ENCODE results near the gene STARD13. TPM values are rescaled to one million over a fixed set of nuclear protein-coding genes. Genes with fewer than 3 reads are reported as not detected.
"Not testable (repeated sequence)": the region's sequence is repeated elsewhere in the genome, so short reads cannot be mapped to it uniquely, and the experiment has no call there.

Gene STARD13
- total RNA-seq, 1 experiment from 2014 or later: 1.6 TPM

DNA sequence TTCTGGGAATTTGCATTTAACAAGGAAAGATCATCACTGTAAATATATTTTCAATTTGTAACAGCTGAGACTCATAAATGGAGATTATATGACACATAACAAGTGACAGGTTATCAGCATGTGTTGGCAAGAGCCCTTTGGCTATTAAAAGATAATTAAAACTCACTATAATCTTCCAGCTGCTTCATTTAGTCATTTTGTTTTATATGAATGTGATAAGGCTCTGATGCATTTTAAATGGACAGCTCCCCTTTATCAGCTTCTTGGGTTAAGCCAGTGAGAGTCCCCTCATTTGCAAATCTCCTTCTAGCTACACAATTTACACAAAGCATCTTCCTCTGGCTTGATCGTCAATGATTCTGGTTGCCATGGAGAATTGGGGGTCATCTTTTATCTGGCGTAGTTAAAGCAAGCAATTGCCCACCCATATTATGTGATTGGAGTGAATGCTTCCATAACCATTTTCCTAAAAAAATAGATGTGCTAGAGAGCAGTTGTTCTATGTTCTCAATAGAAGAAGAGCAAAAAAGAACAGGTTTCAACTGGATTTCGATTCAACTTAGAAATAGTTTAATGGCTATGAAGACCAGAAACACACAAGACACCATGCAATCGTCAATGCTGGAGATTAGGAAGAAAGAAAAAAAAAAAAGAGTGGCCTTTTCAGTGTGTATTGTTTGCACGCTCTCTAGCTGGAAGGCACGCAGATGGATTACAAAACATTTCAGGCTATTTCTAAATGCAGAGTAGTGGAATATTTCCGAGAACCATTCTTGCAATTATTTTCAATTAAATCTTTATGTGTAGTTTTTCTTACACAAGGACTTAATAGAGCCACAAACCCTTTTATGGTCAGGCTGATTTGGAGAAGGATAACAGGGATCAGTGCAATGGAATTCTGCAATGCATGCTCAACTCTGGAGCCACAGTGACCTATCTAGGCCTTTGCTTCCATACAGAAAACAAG lies 27.4 kb downstream of the STARD13 start:
- no peak for DNase-seq (ENCODE audit: low spot score)

DNA sequence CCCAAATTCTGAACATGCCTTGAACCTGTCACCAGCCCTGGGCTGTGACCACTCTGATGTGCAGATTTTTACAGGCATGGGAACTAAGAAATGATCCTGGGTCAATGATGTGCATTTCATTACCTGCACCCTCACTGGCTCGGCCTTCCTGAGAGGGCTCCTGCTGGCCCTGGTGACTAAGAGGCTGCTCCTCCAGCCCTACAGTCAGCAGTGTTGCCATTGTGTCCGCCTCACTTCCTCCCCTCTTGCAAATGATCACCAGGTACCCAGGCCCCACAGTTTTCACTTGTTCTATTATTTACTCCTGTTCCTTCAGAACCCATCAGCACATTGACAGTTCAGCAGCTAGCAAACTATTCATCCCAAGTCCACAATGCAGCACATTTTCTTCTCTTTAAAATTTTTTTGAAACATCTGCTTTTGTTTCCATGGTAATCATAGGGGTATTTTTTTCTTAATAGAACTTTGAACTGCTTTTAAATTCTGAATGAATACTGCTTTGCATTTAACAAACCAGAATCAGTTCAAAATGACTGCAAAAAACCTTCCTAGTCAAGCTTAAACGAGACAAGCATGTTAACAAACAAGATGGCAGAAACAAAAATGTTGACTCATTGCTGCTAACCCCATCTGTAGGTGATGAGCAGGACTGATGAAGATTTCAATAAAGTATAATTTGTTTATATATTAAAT lies 29.3 kb downstream of the STARD13 start:
- DNase-seq (ENCODE audit: low spot score): no peak

DNA sequence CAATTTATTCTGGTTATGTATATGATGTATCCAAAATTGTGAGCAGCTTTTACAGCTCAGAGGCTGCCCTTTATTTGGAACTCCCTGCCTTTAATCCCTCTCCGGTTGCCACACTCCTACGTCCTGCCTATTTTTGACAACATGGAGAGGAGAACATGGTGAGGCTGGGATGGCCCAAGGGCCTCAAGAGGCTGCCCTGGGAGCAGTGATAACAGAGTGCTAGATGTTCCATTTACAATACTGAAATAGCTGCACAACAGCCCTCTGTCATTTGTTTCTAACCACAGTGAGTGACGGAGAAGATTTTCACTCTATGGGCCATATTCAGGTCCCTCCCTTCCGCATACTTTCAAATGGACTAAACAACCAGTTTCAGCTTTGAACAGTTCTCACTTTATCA lies 33.4 kb downstream of the STARD13 start:
- no peak for DNase-seq (ENCODE audit: low spot score)

DNA sequence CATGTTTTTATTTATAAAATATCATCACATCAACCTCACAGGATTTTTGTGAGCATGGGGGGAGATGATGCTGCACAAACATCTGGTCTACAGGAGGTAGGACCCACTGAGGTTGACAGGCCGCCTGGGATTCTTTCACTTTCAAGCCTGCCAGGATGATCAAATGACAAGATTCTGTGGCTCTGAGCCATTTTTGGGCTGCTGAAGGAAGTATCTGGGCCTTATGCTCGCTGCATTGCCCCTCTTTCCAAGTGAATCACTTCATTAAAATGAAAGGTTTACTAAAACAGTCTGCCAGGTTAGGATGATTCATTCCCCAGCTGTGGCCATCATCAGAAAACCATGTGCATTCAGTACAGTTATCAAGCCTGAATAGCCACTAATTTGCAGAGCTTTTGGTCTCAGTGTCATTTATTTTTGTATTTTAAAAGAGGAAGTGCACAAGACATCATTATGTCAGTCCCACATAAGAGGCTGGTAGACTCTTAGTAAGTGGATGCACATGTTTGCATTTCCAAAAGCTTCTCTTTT lies 34.4 kb downstream of the STARD13 start:
- peak; percentile 76 for DNase-seq (ENCODE audit: low spot score)

DNA sequence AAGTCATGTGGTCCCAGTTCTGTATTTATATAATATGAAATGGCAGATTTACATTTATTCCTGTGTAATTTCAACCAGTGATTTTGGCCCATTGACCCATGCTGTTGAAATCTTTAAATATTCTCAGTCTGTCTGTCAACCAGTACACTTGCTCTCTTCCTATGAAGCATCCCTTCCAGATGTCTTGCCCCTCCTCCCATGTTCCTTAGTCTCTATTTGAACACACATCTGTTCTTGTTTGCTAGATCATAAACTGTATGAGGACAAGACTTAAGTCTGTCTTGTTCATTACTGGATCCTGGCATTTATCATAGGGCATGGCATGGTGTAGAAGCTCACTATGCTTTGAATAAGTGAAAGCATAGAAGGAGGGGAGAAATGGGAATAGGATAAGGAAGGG lies 34.9 kb downstream of the STARD13 start:
- no peak for DNase-seq (ENCODE audit: low spot score)

DNA sequence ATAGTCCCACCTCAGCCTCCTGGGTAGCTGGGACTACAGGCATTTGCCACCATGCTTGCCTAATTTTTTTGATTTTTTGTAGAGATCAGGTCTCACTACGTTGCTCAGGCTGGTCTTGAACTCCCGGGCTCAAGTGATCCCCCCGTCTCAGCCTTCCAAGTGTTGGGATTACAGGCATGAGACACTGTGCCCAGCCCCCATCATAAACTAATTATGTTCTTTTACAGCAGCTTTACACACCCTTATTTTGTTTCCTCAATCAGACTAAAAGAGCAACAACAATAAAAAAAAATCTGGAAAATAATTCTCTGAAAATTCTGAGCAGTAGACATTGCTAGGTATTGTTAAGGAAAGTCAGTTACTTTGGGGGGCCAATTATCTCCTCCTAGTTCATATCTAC lies 35.7 kb downstream of the STARD13 start:
- DNase-seq (ENCODE audit: low spot score): no peak

DNA sequence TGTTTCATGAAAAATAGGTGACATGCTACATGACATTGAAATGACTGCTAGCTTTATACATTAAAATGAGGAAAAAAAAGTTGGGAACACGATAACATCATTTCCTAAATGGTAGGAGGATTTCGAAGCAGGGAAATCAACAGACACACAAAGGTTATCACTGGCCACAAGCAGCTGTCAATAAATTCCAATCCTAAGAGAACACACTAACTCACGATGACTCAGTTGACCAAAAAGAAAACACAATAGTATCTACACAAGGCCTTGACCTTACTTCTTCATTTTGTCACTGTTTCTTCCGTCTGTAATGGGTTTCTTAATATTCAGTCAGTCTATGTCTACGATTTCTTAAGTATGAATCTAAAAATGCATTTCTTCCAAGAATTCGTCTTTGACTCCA lies 36.5 kb downstream of the STARD13 start:
- DNase-seq (ENCODE audit: low spot score): no peak

DNA sequence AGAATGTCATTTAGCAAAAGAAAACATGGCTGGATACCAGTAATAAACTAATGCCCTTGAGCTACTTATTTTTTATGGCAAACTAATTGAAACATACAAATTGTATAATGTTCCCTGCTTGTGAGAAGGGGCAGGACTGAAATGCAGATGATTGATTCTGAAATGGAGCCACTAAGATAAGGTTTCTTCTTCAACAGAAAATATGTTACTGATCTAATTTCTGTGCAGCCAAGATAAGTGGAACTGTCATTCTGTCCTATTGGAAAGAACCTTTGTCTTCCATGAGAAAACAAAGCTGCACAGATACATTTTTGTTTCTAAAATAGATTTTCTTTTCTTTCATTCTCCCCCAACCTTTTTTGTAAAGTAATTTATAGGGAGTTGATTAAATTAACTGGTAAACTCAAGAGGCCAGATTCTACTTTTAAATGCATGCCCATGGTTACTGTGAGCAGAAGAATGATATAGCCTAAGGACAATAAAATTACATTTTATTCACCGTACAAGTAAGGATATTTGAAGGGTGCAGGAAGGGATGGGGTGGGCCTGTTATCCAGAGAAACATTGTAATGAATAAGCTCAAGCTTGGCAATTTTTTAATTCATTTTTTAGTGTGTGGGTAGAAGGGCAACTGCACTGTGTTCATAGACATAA lies 39.9 kb downstream of the STARD13 start:
- DNase-seq (ENCODE audit: low spot score): no peak

DNA sequence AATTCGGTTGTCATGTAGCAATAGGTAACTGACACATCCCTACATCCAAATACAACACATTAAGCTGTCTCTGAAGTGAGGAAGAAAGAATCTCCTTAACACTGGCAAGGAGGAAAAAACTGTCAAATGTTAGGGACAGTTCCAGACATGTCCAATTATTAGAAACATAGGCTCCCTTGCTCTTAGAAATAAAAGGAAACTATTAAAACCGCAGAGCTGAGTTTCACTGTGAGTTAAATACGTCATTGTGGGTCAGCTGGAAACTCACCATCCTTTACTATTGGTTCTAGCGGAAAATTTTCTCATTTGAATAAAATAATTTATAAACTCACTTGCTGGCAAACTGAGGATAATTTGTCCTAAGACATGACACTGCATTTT lies 40.7 kb downstream of the STARD13 start:
- DNase-seq (ENCODE audit: low spot score): no peak

DNA sequence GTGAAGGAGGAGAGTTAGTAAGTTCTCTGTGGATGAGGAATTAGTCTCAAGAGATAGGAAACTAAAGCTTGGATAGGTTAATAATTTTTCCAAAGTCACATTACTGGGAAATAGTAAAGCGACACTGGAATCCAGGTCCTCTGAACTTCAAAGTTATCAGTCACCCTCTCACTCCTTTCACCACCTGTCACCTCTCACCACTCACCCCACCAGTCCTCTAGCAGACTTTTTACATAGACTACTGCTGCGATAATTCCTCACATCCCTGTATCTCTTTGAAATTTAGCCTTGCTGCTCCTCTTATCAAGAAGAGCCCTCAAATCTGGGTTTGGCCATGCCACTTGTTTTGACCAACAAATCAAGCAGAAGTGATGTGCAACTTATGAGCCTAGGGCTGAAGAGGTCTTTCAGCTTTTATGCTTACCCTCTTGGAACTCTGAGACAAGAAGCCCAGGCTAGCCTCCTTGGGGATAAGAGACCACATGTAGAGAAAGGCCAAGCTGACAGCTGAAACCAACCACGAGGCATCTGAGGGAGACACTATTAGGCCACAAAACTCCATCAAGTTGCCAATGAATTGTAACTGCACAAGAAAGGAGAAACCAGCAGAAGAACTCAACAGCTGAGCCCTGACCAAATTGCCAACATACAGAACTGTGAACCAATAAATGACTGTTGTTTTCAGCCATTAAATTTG lies 41.2 kb downstream of the STARD13 start:
- no peak for DNase-seq (ENCODE audit: low spot score)

DNA sequence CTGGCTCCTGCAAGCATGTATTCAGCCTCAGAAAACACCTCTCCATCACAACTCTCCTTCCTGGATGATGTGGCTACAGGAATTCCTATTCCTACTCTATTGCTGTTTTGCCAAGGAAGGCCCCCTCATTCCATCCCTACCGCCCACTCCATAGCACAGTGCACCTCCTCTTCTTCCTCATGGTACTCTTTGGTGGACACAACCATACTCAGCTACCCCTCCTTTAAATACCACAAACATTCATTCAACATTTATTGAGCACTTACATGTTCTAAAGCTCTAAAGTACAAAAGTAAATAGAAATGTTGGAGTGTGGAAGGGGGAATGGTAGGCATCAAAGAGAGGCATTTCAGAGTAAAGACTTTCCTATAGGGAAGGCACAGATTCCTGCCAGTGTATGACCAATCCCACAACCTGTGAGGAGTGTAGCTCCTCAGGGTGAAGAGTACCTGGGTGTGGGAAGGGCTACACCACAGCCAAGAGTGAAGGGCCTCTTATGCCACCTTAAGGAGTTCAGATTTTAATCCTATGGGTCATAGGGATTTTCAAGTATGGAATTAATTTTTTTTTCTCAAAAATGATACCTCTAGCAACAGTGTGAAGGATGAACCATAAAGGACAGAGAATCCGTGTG lies 42.5 kb downstream of the STARD13 start:
- DNase-seq (ENCODE audit: low spot score): no peak

DNA sequence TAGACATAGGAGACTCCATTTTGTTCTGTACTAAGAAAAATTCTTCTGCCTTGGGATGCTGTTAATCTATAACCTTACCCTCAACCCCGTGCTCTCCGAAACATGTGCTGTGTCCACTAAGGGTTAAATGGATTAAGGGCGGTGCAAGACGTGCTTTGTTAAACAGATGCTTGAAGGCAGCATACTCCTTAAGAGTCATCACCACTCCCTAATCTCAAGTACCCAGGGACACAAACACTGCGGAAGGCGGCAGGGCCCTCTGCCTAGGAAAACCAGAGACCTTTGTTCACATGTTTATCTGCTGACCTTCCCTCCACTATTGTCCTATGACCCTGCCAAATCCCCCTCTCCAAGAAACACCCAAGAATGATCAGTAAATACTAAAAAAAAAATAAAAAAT lies 43.2 kb downstream of the STARD13 start:
- not testable (repeated sequence) for DNase-seq (ENCODE audit: low spot score)

DNA sequence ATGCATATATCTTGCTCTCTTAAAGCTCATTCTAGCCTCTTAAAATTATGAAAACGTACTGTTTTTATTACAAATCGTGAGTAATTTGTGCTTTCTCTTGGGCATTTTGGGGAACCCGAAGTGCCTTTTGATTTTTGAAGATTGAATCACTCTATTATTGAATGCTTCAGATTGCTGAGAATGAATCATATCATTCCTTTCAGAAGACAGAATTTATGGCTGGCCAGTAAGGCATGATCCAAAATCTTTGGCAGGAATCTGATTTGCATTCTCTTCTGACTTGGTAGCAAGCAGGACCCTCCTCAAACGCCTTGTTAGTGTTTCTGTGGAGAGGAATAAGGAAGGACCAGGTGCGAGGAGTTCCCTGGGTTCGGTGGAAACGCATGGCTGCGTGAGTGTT lies 49.5 kb downstream of the STARD13 start:
- DNase-seq (ENCODE audit: low spot score): no peak

DNA sequence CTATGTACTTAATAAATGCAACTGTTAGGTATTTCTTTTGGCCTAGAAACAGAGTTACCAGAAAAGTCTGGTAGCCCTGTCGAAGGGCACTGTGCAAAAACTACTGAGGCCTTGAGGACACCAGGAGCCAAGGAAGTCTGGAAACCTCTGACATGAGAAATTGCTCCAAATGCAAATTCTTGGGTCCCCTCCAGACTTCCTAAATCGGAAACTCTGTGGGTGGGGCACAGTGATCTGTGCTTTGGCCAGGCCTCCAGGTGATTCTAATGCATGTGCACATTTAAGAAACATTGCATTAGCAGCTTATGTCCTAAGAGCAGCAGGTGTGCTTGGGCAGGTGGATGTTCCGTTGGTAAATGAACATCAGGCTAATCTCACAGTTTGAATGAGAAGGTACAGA lies 50.0 kb downstream of the STARD13 start:
- DNase-seq (ENCODE audit: low spot score): no peak

DNA sequence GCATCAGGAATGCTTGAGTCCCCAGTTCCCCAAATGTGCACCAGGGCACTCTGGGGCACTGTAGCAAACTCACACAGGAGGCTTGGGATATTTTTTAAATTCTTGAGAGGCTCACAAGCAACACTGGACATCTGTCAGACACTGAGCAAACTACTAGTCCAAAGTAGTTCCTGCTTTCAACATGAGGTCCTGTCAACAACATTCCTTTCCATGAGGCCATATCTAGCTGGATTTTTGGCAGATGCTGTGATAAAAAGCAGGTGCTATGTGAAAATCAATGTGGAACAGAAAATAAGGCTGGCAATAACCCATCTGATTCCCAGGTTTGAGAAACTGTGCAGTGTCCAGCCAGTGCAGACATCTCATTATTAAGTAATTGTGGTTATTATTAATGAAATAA lies 50.5 kb downstream of the STARD13 start:
- no peak for DNase-seq (ENCODE audit: low spot score)

DNA sequence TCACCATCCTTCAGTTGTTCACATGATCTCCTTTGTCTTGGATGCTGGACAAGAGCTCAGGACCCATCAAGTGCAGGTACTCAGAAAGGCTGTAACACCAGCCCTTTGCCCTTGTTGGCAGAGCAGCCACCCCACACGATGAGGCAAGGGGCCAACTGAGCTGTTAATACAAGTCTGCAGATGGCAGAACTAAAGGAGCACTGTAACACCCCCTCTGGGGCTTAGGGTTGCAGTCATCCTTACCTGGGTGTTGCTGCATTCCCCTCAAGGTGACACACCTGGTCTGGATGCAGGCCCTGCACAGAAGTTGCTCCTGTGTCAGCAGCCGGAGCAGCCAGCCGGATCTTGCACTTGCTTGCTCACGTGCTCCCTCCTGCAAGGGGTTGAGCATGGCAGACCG lies 52.0 kb downstream of the STARD13 start:
- DNase-seq (ENCODE audit: low spot score): no peak

DNA sequence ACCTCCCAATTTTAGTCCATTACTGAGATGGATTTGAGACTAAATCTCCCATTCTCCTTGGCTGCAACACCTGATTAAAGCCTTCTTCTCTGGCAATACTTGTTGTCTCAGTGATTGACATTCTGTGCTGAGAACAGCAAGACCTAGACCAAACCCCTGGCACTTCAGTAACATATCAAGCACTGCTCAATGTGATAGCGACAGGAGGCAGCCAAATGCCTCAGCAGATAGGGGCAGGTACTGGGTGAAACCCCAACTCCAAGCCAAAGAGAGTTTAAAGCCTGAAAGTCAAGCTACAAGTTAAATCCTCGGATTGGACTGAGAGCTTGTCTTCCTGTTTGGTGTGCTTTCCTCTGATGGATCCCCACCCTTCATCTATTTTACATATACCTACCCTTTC lies 52.7 kb downstream of the STARD13 start:
- no peak for DNase-seq (ENCODE audit: low spot score)

DNA sequence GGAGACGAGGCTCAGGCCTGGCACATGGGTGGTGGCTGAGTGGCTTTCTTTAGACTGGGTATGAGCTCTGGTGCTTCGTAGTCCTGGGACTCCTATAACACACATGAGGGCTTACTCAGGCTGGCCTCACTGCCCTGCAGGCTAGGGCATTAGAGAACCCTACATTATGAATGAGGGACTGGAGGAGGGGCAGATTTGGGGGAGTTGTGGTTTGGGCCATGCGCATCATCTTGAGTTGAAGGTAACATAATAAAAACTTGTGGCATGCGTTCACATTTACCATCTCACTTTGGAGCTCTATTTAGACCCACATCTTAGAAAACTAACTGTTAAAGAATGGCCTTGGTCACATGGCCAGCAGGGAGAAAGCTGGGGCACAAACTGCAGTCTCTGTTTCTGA lies 54.2 kb downstream of the STARD13 start:
- DNase-seq (ENCODE audit: low spot score): no peak

DNA sequence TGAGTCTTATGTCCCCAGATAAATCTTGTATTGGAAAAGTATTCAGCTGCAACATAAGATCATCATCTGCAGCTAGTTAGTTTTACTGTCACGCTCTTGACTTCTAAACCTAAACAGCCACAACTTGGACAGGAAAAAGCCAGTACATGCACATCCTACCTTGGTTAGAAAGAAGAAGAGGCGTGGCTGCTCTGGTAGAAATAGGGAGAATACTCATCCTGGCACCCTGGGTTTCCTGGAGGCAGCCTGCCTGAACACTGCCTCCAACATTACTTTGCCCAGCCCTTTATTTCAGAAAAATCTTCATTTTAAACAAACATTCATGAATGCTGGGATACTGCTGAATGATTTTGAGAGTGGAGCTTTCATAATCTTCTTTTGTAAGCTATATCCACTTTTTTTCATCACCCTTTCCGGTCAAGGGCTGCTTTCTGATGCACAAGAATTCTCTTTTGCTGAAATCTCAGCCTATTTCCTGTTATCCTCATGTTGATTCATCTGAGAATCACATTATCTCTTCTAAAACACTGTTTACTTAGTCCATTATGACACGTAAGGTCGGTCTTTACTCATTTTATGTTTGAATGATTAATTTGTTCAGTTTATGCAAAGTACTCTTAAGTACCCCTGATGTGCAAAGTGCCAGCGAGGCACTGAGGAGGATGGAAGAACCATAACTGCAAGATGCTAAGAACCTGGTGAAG lies 55.2 kb downstream of the STARD13 start:
- no peak for DNase-seq (ENCODE audit: low spot score)

DNA sequence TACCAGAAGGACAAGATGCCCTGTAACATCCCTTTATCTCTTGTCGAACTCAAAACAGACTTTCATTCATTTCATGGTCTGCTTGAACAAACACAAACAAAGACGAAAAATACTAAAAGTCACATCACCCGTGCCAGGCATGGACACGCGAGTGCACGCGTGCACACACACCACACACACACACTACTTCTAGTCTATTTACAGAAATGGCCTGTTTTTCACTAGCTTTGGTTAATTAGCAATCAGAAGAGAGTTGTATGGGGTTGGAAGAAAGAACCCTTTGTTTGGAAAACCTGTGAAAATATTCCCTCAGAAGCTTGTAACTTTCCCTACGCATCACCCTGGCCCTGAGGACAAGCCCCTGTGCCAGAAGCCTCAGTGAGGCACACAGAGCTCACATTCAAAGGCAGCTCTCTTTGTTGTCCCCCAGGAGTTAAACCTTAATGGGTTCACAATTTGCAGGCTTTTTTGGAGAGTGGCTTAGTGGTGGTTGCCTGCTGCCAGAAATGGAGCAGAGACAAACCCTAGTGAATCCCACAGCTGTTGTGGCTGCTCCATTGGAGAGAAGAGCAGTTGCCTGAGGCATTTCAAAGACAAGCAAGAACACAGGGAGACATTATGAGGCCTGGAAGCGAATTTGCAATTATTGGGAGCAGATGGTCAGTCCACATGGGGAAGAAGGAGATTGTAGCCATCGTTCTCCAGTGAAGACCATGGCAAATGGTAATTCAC lies 55.9 kb downstream of the STARD13 start:
- no peak for DNase-seq (ENCODE audit: low spot score)

All from H4 (cell line).